ENCODE measurements around the gene ZNF280B.
"Not testable (repeated sequence)": the region's sequence is repeated elsewhere in the genome, so short reads cannot be mapped to it uniquely, and the experiment has no call there.

DNA sequence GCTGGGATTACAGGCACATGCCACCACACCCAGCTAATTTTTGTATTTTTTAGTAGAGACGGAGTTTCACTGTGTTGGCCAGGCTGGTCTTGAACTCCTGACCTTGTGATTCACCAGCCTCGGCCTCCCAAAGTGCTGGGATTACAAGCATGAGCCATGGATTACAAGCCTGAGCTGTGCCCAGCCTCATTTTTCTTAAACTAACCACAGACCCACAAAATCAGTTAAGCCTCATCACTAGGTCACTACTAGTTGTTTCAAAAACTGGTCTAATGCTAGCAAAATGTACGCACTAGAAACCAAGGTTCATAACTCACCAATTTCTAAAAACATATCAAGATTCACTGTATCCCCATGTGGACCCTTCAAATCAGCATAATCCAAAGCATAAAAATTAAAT, 17.0 kb downstream of the ZNF280B start:
- TF ChIP-seq, protein P1, sequence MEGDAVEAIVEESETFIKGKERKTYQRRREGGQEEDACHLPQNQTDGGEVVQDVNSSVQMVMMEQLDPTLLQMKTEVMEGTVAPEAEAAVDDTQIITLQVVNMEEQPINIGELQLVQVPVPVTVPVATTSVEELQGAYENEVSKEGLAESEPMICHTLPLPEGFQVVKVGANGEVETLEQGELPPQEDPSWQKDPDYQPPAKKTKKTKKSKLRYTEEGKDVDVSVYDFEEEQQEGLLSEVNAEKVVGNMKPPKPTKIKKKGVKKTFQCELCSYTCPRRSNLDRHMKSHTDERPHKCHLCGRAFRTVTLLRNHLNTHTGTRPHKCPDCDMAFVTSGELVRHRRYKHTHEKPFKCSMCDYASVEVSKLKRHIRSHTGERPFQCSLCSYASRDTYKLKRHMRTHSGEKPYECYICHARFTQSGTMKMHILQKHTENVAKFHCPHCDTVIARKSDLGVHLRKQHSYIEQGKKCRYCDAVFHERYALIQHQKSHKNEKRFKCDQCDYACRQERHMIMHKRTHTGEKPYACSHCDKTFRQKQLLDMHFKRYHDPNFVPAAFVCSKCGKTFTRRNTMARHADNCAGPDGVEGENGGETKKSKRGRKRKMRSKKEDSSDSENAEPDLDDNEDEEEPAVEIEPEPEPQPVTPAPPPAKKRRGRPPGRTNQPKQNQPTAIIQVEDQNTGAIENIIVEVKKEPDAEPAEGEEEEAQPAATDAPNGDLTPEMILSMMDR (IDR thresholded peaks at IDR 0.05) = not testable (repeated sequence)
- TF ChIP-seq ZFX (IDR thresholded peaks at IDR 0.05; ENCODE audit: borderline replicate concordance) = not testable (repeated sequence)

Data from 22Rv1 (cell line).